HepG2 (cell line): ENCODE data around the gene RNF25. TPM values are rescaled to one million over a fixed set of nuclear protein-coding genes. Genes with fewer than 3 reads are reported as not detected.

Experiments used
- ATF5 ChIP-seq: sonication (generic); formaldehyde crosslinking; IDR thresholded peaks from 2 replicates; pipeline ENCODE4 v1.4.0; 2020; ENCODE audit warnings: mild to moderate bottlenecking, low read depth, missing genetic modification reagents
- MAX ChIP-seq: IDR thresholded peaks from 2 replicates; pipeline ENCODE4 v1.6.1; 2012; ENCODE audit warnings: inconsistent platforms
- NCOA1 ChIP-seq: sonication (generic); formaldehyde crosslinking; IDR thresholded peaks from 2 replicates; pipeline ENCODE4 v1.9.0; 2021; ENCODE audit warnings: missing genetic modification reagents
- NFE2L1 ChIP-seq: sonication (generic); formaldehyde crosslinking; IDR thresholded peaks from 2 replicates; pipeline ENCODE4 v1.4.0; 2020; ENCODE audit warnings: missing genetic modification reagents, mild to moderate bottlenecking, borderline replicate concordance
- NONO ChIP-seq, 2 experiments: fragments of 450-650 bp in 1 of 2; sonication (generic) in 1 of 2; formaldehyde crosslinking in 1 of 2; IDR thresholded peaks in 1 of 2; conservative IDR thresholded peaks in 1 of 2; 2 replicates each; pipeline versions ENCODE4 v1.6.1 to v1.8.0; 2017 to 2022; ENCODE audit warnings: mild to moderate bottlenecking in 1 of 2, missing genetic modification reagents in 1 of 2, moderate library complexity in 1 of 2
- PAWR ChIP-seq: sonication (generic); formaldehyde crosslinking; IDR thresholded peaks from 2 replicates; pipeline ENCODE4 v1.4.0; 2020; ENCODE audit warnings: missing genetic modification reagents, mild to moderate bottlenecking, borderline replicate concordance
- SIX1 ChIP-seq: sonication (generic); formaldehyde crosslinking; IDR thresholded peaks from 2 replicates; pipeline ENCODE4 v1.4.0; 2020; ENCODE audit warnings: missing genetic modification reagents, borderline replicate concordance
- ZBTB25 ChIP-seq: IDR thresholded peaks from 2 replicates; pipeline ENCODE4 v1.6.1; 2018; ENCODE audit warnings: missing genetic modification reagents
- ZBTB43 ChIP-seq: sonication (generic); formaldehyde crosslinking; conservative IDR thresholded peaks from 2 replicates; pipeline ENCODE4 v1.4.0; 2020; ENCODE audit warnings: missing genetic modification reagents
- ZNF232 ChIP-seq: sonication (generic); formaldehyde crosslinking; IDR thresholded peaks from 2 replicates; pipeline ENCODE4 v1.4.0; 2020; ENCODE audit warnings: missing genetic modification reagents, borderline replicate concordance
- ZNF3 ChIP-seq: IDR thresholded peaks from 2 replicates; pipeline ENCODE4 v1.7.0; 2017; ENCODE audit warnings: inconsistent platforms
- ZSCAN12 ChIP-seq: sonication (generic); formaldehyde crosslinking; IDR thresholded peaks from 2 replicates; pipeline ENCODE4 v1.9.0; 2021; ENCODE audit warnings: mild to moderate bottlenecking, missing genetic modification reagents
- ZSCAN5A ChIP-seq: sonication (generic); formaldehyde crosslinking; IDR thresholded peaks from 2 replicates; pipeline ENCODE4 v1.8.0; 2022; ENCODE audit warnings: mild to moderate bottlenecking, missing genetic modification reagents, borderline replicate concordance
- polyA plus RNA-seq, 8 experiments: library from polyadenylated mRNA; depleted of rRNA in 3 of 8; stranded (reverse) in 7 of 8; unstranded in 1 of 8; fragments of >200 nt; fragmentation: Illumina TruSeq in 4 of 8; extraction: Trizol in 4 of 8; gene quantifications; 2 replicates each; pipeline versions ENCODE4 v1.2.1 to v1.2.3, GENCODE V29; 2011 to 2016; ENCODE audit warnings: low read depth in 4 of 8, missing spikeins in 1 of 8, mixed read lengths in 1 of 8; ENCODE audit not compliant: insufficient read depth in 1 of 8
- total RNA-seq, 5 experiments: library from RNA; depleted of rRNA; stranded (reverse); fragments of >200 nt; fragmentation: Illumina TruSeq; extraction: Trizol; gene quantifications; 2 replicates each; pipeline ENCODE4 v1.2.3, GENCODE V29; 2016; ENCODE audit warnings: low read depth in 1 of 5

Gene RNF25
- total and polyA plus RNA-seq, 2 of the 13 experiments (the other 11 are each of a cell fraction or from before 2014, with no cell fraction given) = 37.0 to 87.6 TPM

GRCh38 chr2:218671654-218672566 is at the start of gene RNF25, which contains the start of gene STK36 (continued):
- TF ChIP-seq ATF5 (CRISPR knock-in tag) (no peak), ZNF232 (0 out of 2 replicates have a peak, but pooled peaks have one; percentile 54), NFE2L1 (CRISPR knock-in tag) (no peak), MAX (0 out of 2 replicates have a peak, but pooled peaks have one; percentile 62), ZNF3 (CRISPR knock-in tag) (no peak), SIX1 (peak; percentile 20; the same call in 1 of the 2 replicates), NONO (IDR thresholded peaks at IDR 0.05) (no peak), NONO (CRISPR knock-in tag; conservative IDR thresholded peaks at IDR 0.05) (peak; percentile 93), ZSCAN5A (CRISPR knock-in tag) (no peak; the same call in none of the 2 replicates), ZBTB25 (peak; percentile 51; the same call in 1 of the 2 replicates), ZSCAN12 (CRISPR knock-in tag) (no peak), PAWR (CRISPR knock-in tag) (no peak), ZBTB43 (0 out of 2 replicates have a peak, but pooled peaks have one; percentile 69), NCOA1 (CRISPR knock-in tag) (0 out of 2 replicates have a peak, but pooled peaks have one; percentile 72)
